Lung microvascular endothelial cell (primary cell): ENCODE results near the gene AKR1C8. TPM values are rescaled to one million over a fixed set of nuclear protein-coding genes. Genes with fewer than 3 reads are reported as not detected.
"Not testable (repeated sequence)": the region's sequence is repeated elsewhere in the genome, so short reads cannot be mapped to it uniquely, and the experiment has no call there.

Experiments
- DNase-seq, 2 donors: peaks; one replicate each; pipeline versions ENCODE4 v3.0.0 to v3.0.0-alpha.2; 2010; ENCODE audit warnings: low read depth in 2 of 2
- total RNA-seq: library from RNA; depleted of rRNA; stranded (reverse); fragments of >200 nt; gene quantifications from 2 replicates; pipeline ENCODE4 v1.2.1, GENCODE V29; 2014

Gene AKR1C8
- total RNA-seq, 1 donor from 2014 or later = not detected

DNA sequence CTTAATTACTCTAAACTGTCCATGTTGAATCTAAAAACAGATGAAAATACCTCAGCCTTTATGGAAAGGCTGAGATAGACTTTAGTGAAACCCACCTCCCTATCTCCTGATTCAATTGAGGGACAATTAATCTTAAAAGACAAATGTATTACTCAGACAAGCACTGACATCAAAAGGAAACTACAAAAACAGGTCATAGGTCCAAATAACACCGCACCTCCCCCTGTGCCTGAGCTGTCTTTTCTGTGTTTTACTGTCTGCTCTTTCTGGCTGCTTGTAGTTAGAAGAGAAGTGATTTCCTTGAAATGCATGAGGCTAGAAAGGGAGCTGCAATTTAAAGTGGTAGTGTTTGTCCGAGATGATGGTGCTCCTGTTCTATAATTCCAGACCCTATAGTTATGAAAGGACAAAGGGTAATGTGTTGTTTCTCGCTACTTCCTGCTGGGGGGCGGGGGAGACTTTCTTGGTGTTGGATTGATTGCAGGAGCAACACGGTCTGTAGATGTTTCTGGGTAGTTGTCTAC is 16.0 kb downstream of the AKR1C8 start:
- no peak for DNase-seq

- peak; percentile 6 to 34 for DNase-seq
Observed at GRCh38 chr10:5165738-5166137, 19.2 kb downstream of the AKR1C8 start.

- DNase-seq = no peak
Observed at GRCh38 chr10:5163487-5163886, 21.5 kb downstream of the AKR1C8 start.

- peak; percentile 20 to 64 for DNase-seq
Observed at GRCh38 chr10:5159126-5159525, 25.8 kb downstream of the AKR1C8 start.

DNA sequence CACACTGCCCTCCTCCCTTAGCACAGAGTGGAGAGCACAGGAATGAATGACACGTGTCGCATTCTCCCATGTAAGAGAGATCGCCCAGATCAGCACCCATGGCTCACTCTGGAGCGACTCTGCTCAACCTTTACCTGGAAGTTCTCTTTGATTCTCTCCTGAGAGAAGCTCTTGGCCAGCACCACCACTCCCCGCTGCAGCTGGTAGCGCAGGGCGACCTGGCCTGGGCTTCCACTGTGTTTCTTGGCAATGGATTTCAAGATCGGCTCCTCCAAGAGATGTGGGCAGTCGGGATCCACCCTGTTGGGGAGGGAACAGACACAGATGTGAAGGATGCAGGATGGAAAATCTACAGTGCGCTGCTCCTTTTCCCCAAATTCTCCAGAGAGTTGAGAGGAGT is 27.4 kb downstream of the AKR1C8 start:
- DNase-seq = no peak

DNA sequence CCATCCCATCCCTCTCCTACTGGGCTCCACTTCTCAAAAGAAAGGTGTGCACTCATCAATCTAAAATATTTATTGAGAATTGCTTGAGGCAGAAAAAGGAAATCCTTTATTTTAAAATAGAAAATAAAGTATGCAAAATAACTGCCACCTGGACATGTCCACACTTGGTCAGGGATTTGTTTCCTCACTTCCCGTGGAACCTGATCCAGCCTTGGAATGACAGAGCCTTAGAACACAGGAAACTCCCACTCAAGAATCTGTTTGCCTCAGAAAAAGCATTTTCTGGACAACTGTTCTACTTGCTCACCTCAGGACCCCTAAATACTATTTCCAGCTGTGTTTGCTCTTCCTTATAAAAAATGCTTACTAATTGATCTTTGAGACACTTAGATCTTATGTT is 29.0 kb downstream of the AKR1C8 start:
- no peak for DNase-seq

- DNase-seq = no peak
Observed at GRCh38 chr10:5151076-5151475, 33.9 kb downstream of the AKR1C8 start.

DNA sequence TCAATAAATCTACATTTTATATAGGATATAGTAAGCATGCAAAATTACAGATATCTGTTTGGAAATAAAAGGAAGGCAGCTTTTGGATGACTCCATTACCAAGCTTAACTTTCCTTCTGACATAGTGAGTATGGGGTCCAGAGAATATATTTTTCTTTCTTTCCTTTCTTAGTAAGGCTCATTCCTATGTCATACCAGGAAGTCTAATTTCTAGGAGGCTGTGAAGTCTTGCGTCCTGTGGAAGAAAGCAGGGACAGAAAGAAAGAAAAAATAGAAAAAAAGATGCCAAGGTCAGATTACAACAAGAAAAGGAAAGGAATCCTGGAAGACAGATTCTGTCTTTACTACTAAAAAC is 36.3 kb downstream of the AKR1C8 start:
- DNase-seq = no peak

DNA sequence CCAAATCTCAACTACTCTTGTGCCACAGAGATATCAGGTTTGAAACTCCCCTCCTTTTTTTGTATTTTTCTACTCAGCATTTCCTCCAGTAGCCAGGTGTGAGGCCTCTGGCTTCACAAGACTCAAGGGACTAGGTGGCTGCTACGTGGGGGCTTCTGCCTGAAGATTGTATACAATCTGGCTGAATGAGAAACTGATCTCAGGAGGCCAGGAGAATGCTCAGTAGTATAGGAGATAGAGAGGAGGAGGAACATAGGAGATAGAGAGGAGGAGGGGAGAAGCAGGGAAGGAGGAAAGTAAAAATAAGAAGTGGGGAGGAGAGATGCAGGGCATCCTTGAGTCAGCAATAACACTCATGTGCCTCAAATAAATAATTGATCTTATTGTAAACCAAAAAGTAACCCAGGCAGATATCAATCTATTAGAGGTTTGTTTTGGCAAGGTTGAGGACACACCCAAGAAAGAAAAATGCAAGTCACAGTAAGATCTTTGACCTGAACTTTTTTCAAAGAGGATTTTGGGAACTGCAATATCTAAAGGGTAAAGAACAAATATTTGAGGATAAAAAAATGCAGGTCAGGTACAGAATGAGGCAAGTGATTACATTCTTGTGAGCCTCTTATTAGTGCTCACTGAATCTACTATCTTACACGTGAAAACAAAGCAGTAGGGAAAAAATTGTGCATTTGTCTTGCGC is 36.8 kb downstream of the AKR1C8 start:
- DNase-seq = no peak

GRCh38 chr10:5147255-5147980 is 37.5 kb downstream of the AKR1C8 start:
- DNase-seq = no peak

- no peak for DNase-seq
Observed at GRCh38 chr10:5146920-5147254, 38.1 kb downstream of the AKR1C8 start.

DNA sequence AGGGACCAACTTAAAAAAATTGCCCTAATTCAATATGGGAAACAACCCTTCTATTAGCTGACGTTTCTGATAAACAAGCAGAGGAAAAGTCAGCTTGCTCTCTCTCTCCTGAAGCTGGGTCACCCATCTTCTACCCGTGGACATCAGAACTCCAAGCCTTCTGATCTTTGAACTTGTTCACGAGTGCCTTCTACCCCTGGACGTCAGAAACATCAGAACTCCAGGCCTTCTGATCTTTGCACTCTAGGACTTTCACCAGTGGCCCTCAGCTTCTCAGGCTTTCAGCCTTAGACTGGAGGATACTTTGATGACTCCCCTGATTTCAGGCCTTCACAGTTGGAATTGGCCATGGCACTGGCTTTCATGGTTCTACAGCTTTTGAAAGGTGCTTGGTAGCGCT is 41.8 kb downstream of the AKR1C8 start:
- no peak for DNase-seq

DNA sequence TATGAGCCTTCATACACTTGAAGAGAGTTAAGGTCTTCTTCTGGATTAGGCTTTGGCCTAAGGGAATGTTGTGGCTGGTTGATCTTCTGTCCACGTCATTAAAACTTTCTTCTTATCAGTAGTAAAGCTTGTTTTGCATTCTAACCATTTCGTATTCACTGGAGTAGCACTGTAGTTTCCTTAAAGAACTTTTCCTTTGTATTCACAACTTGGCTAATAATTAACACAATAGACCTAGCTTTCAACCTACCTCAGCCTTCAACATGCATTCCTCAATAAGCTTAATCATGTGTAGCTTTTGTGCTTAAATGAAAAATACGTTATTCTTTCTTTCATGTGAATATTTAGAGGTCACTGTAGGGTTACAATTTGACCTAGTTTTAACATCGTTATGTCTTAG is 42.8 kb downstream of the AKR1C8 start:
- DNase-seq = no peak

DNA sequence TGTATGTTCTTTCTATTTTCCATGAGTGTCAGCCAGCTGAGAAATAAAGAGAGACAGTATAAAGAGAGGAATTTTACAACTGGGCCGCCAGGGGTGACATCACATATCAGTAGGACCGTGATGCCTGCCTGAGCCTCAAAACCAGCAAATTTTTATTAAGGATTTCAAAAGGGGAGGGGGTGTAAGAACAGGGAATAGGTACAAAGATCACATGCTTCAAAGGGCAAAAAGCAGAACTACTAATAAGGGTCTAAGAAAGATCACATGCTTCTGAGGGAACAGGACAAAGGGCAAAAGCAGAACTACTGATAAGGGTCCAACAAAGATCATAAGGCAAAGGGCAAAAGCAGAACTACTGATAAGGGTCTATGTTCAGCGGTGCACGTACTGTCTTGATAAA is 47.3 kb downstream of the AKR1C8 start:
- DNase-seq = not testable (repeated sequence)

GRCh38 chr10:5136468-5137087 is 48.4 kb downstream of the AKR1C8 start:
- DNase-seq = no peak

DNA sequence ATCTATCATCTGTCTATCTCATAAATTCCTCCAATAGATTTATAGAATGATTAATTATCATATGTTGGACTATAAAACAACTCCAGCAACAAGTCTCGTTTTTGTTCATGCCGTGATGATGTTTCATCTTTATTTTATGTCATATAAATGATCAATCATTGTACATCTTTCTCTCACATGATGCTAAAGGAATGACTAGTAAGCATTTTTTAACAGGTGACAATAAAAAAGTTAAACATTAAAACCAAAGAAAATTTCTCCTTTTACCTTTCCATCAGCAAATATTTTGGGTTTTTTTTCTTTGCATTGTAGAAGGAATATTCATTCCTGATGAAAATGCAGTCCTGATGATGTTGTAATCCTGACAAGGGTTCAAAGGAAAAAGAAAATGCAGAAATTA is 49.4 kb downstream of the AKR1C8 start:
- no peak for DNase-seq

- no peak for DNase-seq
Observed at GRCh38 chr10:5125315-5126044, 59.5 kb downstream of the AKR1C8 start.

- no peak for DNase-seq
Observed at GRCh38 chr10:5123886-5124285, 61.1 kb downstream of the AKR1C8 start.

- DNase-seq = not testable (repeated sequence)
Observed at GRCh38 chr10:5119997-5120396, 65.0 kb downstream of the AKR1C8 start.

DNA sequence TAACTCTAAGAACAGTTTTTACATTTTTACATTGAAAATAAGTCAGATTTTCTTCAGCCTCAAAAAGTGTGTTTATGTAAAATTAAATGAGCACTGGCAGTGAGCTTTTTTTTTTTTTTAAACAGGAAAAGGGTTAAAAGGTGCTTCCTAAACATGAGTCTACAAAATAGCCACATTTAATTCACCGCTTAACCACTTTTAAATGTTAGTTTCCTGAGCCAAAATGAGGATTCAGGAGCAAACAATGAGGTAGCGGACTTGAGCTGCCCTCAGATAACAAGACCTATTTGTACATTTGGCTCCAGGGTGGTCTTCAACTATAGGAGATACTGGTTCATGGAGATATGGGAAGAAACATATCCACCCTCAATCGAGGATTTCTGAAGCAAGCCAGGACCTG is 67.9 kb downstream of the AKR1C8 start:
- DNase-seq = peak; percentile 53 to 66

DNA sequence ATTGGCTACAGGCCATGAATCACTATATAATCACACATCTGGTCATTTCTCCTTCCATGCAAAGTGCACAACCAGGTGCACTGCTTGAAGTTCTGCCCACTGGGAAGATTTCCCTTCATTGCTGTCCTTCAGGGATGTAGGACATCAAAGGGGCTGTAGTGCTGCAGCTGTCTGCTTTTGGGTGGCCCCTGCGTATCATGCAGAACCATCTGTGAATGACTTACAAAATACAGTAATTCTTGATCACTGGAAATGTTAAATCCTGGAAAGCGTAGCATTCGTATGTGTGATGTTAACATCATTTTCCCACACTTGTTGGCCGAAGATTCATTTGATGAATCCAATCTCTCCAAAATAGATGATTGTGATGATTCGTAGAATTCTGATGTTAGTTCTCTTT is 68.3 kb downstream of the AKR1C8 start:
- DNase-seq = no peak

DNA sequence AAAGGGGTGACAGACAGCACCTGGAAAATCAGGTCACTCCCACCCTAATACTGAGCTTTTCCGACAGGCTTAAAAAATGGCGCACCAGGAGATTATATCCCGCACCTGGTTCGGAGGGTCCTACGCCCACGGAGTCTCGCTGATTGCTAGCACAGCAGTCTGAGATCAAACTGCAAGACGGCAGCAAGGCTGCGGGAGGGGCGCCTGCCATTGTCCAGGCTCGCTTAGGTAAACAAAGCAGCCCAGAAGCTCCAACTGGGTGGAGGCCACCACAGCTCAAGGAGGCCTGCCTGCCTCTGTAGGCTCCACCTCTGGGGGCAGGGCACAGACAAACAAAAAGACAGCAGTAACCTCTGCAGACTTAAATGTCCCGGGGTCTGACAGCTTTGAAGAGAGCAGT is 75.1 kb downstream of the AKR1C8 start:
- not testable (repeated sequence) for DNase-seq
